Ishikawa (cell line): Measurements from ENCODE around the gene GPR161.

Experiments
- CEBPB ChIP-seq: IDR thresholded peaks from 2 replicates; pipeline ENCODE4 v1.6.1; 2012
- CREB1 ChIP-seq: IDR thresholded peaks from 2 replicates; pipeline ENCODE4 v1.6.1; 2012; ENCODE audit warnings: low read depth
- EGR1 ChIP-seq: IDR thresholded peaks from 2 replicates; pipeline ENCODE4 v1.6.1; 2012
- EP300 ChIP-seq: IDR thresholded peaks from 2 replicates; pipeline ENCODE4 v1.6.1; 2012; ENCODE audit warnings: borderline replicate concordance
- FOXM1 ChIP-seq: IDR thresholded peaks from 2 replicates; pipeline ENCODE4 v1.6.1; 2012; ENCODE audit warnings: low read depth, borderline replicate concordance
- NFIC ChIP-seq: IDR thresholded peaks from 2 replicates; pipeline ENCODE4 v1.6.1; 2012
- RAD21 ChIP-seq: IDR thresholded peaks from 2 replicates; pipeline ENCODE4 v1.6.1; 2012; ENCODE audit warnings: low read depth
- TAF1 ChIP-seq: IDR thresholded peaks from 2 replicates; pipeline ENCODE4 v1.6.1; 2012; ENCODE audit warnings: low read depth, mild to moderate bottlenecking
- TCF12 ChIP-seq: IDR thresholded peaks from 2 replicates; pipeline ENCODE4 v1.6.1; 2012; ENCODE audit warnings: low read depth
- TEAD4 ChIP-seq: IDR thresholded peaks from 2 replicates; pipeline ENCODE4 v1.6.1; 2012
- YY1 ChIP-seq: IDR thresholded peaks from 2 replicates; pipeline ENCODE4 v1.6.1; 2012; ENCODE audit warnings: low read depth
- ZBTB7A ChIP-seq: IDR thresholded peaks from 2 replicates; pipeline ENCODE4 v1.6.1; 2012; ENCODE audit warnings: low read depth
- TF ChIP-seq, protein P1 (sequence below): IDR thresholded peaks from 2 replicates; pipeline ENCODE4 v1.6.1; 2012; ENCODE audit warnings: low read depth, mild to moderate bottlenecking
- TF ChIP-seq, protein P2 (sequence below): IDR thresholded peaks from 2 replicates; pipeline ENCODE4 v1.6.1; 2012
- TF ChIP-seq, protein P3 (sequence below): IDR thresholded peaks from 2 replicates; pipeline ENCODE4 v1.6.1; 2012

Gene GPR161

GRCh38 chr1:168092566-168093355 is 44.0 kb downstream of the GPR161 start:
- TF ChIP-seq, protein P1, sequence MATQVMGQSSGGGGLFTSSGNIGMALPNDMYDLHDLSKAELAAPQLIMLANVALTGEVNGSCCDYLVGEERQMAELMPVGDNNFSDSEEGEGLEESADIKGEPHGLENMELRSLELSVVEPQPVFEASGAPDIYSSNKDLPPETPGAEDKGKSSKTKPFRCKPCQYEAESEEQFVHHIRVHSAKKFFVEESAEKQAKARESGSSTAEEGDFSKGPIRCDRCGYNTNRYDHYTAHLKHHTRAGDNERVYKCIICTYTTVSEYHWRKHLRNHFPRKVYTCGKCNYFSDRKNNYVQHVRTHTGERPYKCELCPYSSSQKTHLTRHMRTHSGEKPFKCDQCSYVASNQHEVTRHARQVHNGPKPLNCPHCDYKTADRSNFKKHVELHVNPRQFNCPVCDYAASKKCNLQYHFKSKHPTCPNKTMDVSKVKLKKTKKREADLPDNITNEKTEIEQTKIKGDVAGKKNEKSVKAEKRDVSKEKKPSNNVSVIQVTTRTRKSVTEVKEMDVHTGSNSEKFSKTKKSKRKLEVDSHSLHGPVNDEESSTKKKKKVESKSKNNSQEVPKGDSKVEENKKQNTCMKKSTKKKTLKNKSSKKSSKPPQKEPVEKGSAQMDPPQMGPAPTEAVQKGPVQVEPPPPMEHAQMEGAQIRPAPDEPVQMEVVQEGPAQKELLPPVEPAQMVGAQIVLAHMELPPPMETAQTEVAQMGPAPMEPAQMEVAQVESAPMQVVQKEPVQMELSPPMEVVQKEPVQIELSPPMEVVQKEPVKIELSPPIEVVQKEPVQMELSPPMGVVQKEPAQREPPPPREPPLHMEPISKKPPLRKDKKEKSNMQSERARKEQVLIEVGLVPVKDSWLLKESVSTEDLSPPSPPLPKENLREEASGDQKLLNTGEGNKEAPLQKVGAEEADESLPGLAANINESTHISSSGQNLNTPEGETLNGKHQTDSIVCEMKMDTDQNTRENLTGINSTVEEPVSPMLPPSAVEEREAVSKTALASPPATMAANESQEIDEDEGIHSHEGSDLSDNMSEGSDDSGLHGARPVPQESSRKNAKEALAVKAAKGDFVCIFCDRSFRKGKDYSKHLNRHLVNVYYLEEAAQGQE: no peak
- TF ChIP-seq RAD21: peak; percentile 76

GRCh38 chr1:168091720-168092550 is 44.8 kb downstream of the GPR161 start:
- no peak for TF ChIP-seq TCF12
- no peak for TF ChIP-seq RAD21
- TF ChIP-seq, protein P2, sequence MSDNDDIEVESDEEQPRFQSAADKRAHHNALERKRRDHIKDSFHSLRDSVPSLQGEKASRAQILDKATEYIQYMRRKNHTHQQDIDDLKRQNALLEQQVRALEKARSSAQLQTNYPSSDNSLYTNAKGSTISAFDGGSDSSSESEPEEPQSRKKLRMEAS: no peak
- TF ChIP-seq YY1: no peak
- no peak for TF ChIP-seq FOXM1
- TF ChIP-seq ZBTB7A: no peak
- no peak for TF ChIP-seq CEBPB
- TF ChIP-seq TEAD4: no peak
- no peak for TF ChIP-seq TAF1
- TF ChIP-seq, protein P3, sequence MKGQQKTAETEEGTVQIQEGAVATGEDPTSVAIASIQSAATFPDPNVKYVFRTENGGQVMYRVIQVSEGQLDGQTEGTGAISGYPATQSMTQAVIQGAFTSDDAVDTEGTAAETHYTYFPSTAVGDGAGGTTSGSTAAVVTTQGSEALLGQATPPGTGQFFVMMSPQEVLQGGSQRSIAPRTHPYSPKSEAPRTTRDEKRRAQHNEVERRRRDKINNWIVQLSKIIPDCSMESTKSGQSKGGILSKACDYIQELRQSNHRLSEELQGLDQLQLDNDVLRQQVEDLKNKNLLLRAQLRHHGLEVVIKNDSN: no peak

GRCh38 chr1:168091063-168091462 is 45.7 kb downstream of the GPR161 start:
- no peak for TF ChIP-seq EGR1
- TF ChIP-seq, protein P1: no peak
- no peak for TF ChIP-seq YY1
- TF ChIP-seq FOXM1: no peak
- TF ChIP-seq, protein P2: no peak
- TF ChIP-seq TCF12: no peak
- TF ChIP-seq NFIC: no peak
- no peak for TF ChIP-seq TAF1
- TF ChIP-seq RAD21: no peak
- TF ChIP-seq EP300: no peak
- TF ChIP-seq, protein P3: no peak

DNA sequence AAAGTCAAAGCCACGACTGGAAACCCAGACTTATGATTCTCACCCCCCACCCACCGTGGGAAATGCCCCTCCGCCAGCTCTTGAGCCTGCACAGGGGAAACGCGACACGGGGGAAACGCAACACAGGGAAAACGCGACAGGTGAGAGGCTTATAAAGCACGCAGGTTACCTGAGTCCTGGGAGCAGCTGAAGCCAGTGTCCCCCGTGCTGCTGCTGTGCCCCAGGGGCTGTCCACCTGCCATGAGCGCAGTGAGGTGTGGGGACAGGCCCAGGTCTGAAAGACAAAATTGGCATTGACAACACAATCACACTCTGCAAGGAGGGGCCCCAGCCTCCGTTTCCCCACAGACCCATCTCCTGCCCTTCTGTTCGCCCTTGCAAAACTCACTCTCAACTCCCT is 46.3 kb downstream of the GPR161 start:
- no peak for TF ChIP-seq FOXM1
- no peak for TF ChIP-seq TCF12

GRCh38 chr1:168089979-168090337 is 46.8 kb downstream of the GPR161 start:
- TF ChIP-seq FOXM1: no peak
- no peak for TF ChIP-seq CREB1
- no peak for TF ChIP-seq TCF12
- TF ChIP-seq NFIC: no peak
- no peak for TF ChIP-seq YY1
- no peak for TF ChIP-seq RAD21
- TF ChIP-seq CEBPB: no peak
- TF ChIP-seq, protein P3: no peak
- TF ChIP-seq EGR1: no peak
- no peak for TF ChIP-seq EP300
- TF ChIP-seq, protein P2: no peak
- TF ChIP-seq, protein P1: no peak
- TF ChIP-seq ZBTB7A: no peak
- TF ChIP-seq TEAD4: no peak
